Measurements from ENCODE around the gene EDARADD. TPM values are rescaled to one million over a fixed set of nuclear protein-coding genes. Genes with fewer than 3 reads are reported as not detected.

The EDARADD gene
- total and polyA plus RNA-seq, 4 donors = 0.13 to 0.67 (median 0.26) TPM

DNA sequence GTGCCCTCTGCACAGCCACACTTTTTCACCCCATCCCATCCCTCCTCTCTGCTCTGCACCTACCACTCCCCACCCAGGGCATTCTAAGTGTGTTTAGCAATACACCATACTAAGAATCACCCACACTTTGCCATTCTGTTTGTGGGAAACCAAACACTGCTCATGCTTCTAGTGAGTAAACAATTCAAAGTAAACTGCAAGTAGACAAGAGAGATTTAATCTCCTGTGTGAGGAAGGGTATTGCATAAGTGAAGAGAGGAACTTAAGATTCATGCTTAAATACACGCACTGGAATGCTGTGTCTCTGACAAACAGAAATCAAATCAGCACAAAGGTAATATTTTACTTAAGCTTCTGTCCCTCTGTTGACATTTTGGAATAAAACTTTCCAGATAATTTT, 4.8 kb upstream of the EDARADD start (continued):
- TF ChIP-seq, protein P1, sequence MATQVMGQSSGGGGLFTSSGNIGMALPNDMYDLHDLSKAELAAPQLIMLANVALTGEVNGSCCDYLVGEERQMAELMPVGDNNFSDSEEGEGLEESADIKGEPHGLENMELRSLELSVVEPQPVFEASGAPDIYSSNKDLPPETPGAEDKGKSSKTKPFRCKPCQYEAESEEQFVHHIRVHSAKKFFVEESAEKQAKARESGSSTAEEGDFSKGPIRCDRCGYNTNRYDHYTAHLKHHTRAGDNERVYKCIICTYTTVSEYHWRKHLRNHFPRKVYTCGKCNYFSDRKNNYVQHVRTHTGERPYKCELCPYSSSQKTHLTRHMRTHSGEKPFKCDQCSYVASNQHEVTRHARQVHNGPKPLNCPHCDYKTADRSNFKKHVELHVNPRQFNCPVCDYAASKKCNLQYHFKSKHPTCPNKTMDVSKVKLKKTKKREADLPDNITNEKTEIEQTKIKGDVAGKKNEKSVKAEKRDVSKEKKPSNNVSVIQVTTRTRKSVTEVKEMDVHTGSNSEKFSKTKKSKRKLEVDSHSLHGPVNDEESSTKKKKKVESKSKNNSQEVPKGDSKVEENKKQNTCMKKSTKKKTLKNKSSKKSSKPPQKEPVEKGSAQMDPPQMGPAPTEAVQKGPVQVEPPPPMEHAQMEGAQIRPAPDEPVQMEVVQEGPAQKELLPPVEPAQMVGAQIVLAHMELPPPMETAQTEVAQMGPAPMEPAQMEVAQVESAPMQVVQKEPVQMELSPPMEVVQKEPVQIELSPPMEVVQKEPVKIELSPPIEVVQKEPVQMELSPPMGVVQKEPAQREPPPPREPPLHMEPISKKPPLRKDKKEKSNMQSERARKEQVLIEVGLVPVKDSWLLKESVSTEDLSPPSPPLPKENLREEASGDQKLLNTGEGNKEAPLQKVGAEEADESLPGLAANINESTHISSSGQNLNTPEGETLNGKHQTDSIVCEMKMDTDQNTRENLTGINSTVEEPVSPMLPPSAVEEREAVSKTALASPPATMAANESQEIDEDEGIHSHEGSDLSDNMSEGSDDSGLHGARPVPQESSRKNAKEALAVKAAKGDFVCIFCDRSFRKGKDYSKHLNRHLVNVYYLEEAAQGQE (IDR thresholded peaks at IDR 0.05) = no peak
- no peak for TF ChIP-seq JUND (IDR thresholded peaks at IDR 0.05)
- no peak for TF ChIP-seq SP1 (IDR thresholded peaks at IDR 0.05)
- TF ChIP-seq TAF1 (conservative IDR thresholded peaks at IDR 0.05) = no peak
- no peak for TF ChIP-seq EGR1 (IDR thresholded peaks at IDR 0.05; ENCODE audit: low read depth in 2 of 2)

- Histone ChIP-seq H3K36me3 (ENCODE audit: control insufficient read depth in 4 of 4, insufficient read depth in 3 of 4, low read depth in 1 of 4, low read length in 3 of 4) (no peaks in the 10 kb centered on the region), H3K4me3 (ENCODE audit: low read depth in 1 of 3, low read length in 3 of 3) (no peak overlapping the region), H3K27ac (ENCODE audit: low read depth in 1 of 2, low read length in 2 of 2) (no peak overlapping the region), H3K4me1 (ENCODE audit: control insufficient read depth in 4 of 4, insufficient read depth in 4 of 4, low read length in 3 of 4) (peaks cover 0 to 13% (median 11%) of the 10 kb centered on the region in 4 donors), H3K9me3 (ENCODE audit: control insufficient read depth in 4 of 4, low read length in 3 of 4) (no peaks in the 10 kb centered on the region), H3K9ac (ENCODE audit: low read depth in 1 of 2, low read length in 2 of 2) (no peak overlapping the region), H3K27me3 (ENCODE audit: control insufficient read depth in 4 of 4, insufficient read depth in 4 of 4, low read length in 3 of 4) (peaks cover 0 to 3% (median 0%) of the 10 kb centered on the region in 4 donors)
- TF ChIP-seq RXRA (IDR thresholded peaks at IDR 0.05) (no peak), SP1 (IDR thresholded peaks at IDR 0.05) (no peak), JUND (IDR thresholded peaks at IDR 0.05) (no peak), NR2F2 (IDR thresholded peaks at IDR 0.05) (no peak), ZBTB33 (IDR thresholded peaks at IDR 0.05) (no peak), TAF1 (conservative IDR thresholded peaks at IDR 0.05) (no peak), CTCF (IDR thresholded peaks at IDR 0.05; ENCODE audit: low read depth, low read length, missing input control) (no peak), HNF4G (IDR thresholded peaks at IDR 0.05) (no peak)
- TF ChIP-seq, protein P2, sequence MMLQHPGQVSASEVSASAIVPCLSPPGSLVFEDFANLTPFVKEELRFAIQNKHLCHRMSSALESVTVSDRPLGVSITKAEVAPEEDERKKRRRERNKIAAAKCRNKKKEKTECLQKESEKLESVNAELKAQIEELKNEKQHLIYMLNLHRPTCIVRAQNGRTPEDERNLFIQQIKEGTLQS (IDR thresholded peaks at IDR 0.05) = no peak
- TF ChIP-seq, protein P1 (IDR thresholded peaks at IDR 0.05) = no peak
- TF ChIP-seq, protein P3, sequence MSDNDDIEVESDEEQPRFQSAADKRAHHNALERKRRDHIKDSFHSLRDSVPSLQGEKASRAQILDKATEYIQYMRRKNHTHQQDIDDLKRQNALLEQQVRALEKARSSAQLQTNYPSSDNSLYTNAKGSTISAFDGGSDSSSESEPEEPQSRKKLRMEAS (IDR thresholded peaks at IDR 0.05) = no peak
- DNase-seq (ENCODE audit: low spot score) = no peak
- WGBS = 81% methylated on average over 5 of the region's 5 CpGs
Observed at GRCh38 chr1:236391008-236391407, 3.1 kb upstream of the EDARADD start.

Measured in liver (tissue), 9 donors.